Hepatocyte (in vitro differentiated cells): ENCODE data around the gene IKZF3. TPM values are rescaled to one million over a fixed set of nuclear protein-coding genes. Genes with fewer than 3 reads are reported as not detected.
"Not testable (repeated sequence)": the region's sequence is repeated elsewhere in the genome, so short reads cannot be mapped to it uniquely, and the experiment has no call there.

Experiments used
- DNase-seq: peaks from one replicate; pipeline ENCODE4 v3.0.0-alpha.2; 2016; ENCODE audit warnings: low spot score
- H2AFZ ChIP-seq: fragments of 200-600 bp; sonication (generic); 2 replicates; pipeline ENCODE4 v1.6.0; 2016; ENCODE audit warnings: antibody characterized with exemption, mild to moderate bottlenecking
- H3K27ac ChIP-seq: fragments of 200-600 bp; sonication (generic); 2 replicates; pipeline ENCODE4 v1.5.1; 2016; ENCODE audit warnings: mild to moderate bottlenecking
- H3K27me3 ChIP-seq: fragments of 200-600 bp; sonication (generic); 2 replicates; pipeline ENCODE4 v1.6.1; 2016
- H3K36me3 ChIP-seq: fragments of 200-600 bp; sonication (generic); replicated peaks from 2 replicates; pipeline ENCODE4 v1.5.1; 2016; ENCODE audit warnings: low read depth; ENCODE audit not compliant: insufficient read depth
- H3K4me1 ChIP-seq: fragments of 200-600 bp; sonication (generic); 2 replicates; pipeline ENCODE4 v1.5.1; 2016; ENCODE audit warnings: mild to moderate bottlenecking, moderate library complexity; ENCODE audit not compliant: insufficient read depth
- H3K4me2 ChIP-seq: fragments of 200-600 bp; sonication (generic); 2 replicates; pipeline ENCODE4 v1.6.0; 2016
- H3K4me3 ChIP-seq: fragments of 200-600 bp; sonication (generic); 2 replicates; pipeline ENCODE4 v1.5.1; 2016; ENCODE audit warnings: mild to moderate bottlenecking
- H3K79me2 ChIP-seq: fragments of 200-600 bp; sonication (generic); 2 replicates; pipeline ENCODE4 v1.6.0; 2017; ENCODE audit warnings: mild to moderate bottlenecking
- H3K9me2 ChIP-seq: fragments of 200-600 bp; sonication (generic); replicated peaks from 2 replicates; pipeline ENCODE4 v1.6.0; 2017; ENCODE audit warnings: mild to moderate bottlenecking; ENCODE audit not compliant: insufficient read depth
- H3K9me3 ChIP-seq: fragments of 200-600 bp; sonication (generic); 2 replicates; pipeline ENCODE4 v1.5.1; 2016; ENCODE audit warnings: low read depth, mild to moderate bottlenecking
- H4K20me1 ChIP-seq: fragments of 200-600 bp; sonication (generic); 2 replicates; pipeline ENCODE4 v1.6.0; 2016; ENCODE audit warnings: mild to moderate bottlenecking; ENCODE audit not compliant: insufficient read depth, poor library complexity, severe bottlenecking
- EZH2 ChIP-seq: fragments of 200-600 bp; sonication (generic); IDR thresholded peaks from 2 replicates; pipeline ENCODE4 v1.6.1; 2016; ENCODE audit warnings: antibody characterized with exemption, mild to moderate bottlenecking, borderline replicate concordance
- EZH2phosphoT487 ChIP-seq: fragments of 200-600 bp; sonication (generic); IDR thresholded peaks from one replicate; pipeline ENCODE4 v1.6.1; 2018; ENCODE audit warnings: antibody characterized with exemption, mild to moderate bottlenecking, low read depth, moderate library complexity; ENCODE audit not compliant: unreplicated experiment, severe bottlenecking
- WGBS: methylation state at CpG from one replicate; pipeline ENCODE4 v1.1.6; 2016; ENCODE audit warnings: low lambda C conversion rate; ENCODE audit errors: missing lambda C conversion rate; 5-methylcytosine and 5-hydroxymethylcytosine counted together
- polyA plus RNA-seq: library from polyadenylated mRNA; unstranded; fragments of >200 nt; fragmentation: Nextera tagmentation; extraction: Ambion mirVana; gene quantifications from 2 replicates; pipeline ENCODE4 v1.2.1, GENCODE V29; 2016
- total RNA-seq: library from RNA; depleted of rRNA; stranded (reverse); fragments of >200 nt; gene quantifications from 2 replicates; pipeline ENCODE4 v1.2.3, GENCODE V29; 2014
- TF ChIP-seq, protein P1 (sequence below): fragments of 200-600 bp; sonication (generic); IDR thresholded peaks from 2 replicates; pipeline ENCODE4 v1.5.1; 2016; ENCODE audit warnings: antibody characterized with exemption, mild to moderate bottlenecking; ENCODE audit not compliant: poor library complexity

The IKZF3 gene
- total and polyA plus RNA-seq, 2 experiments from 2014 or later, result under 0.01 TPM; not detected in 1

DNA sequence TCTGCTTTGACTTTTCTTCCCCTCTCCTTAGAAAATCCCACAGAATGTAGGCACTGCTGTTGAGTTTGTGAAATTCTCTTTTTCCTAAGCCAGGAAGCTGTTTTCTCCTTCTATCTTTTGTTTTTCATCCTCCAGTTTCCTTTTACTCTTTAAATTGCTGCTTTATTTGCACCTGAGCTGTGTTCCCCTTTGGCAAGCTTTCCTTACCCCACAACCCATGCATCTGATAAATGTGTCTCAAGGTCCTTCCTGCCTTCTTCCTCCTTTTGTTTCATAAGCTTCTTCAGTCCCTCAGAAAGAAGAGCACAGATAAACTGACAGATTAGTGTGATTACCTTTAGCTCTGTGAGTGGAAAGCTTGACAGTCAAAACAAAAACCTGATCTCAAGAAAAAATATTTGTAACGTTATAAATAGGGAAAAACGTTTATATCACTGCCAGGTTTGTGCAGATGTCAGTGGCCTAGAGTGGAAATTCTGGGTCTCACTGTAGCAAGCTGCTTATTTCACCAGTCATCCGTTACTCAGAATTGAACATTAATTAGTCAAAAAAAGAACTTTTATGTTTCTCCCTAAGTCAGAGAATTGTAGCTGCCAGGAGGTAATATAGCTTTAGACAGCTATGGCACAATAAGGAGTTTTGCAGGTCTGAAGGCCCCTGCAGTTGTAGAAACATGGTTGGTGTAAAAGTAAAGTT, 30.7 kb upstream of the IKZF3 start:
- WGBS, result 53% methylated on average over 3 of the region's 3 CpGs
- Histone ChIP-seq H3K79me2 (no peaks in the 10 kb centered on the region), H2AFZ (no peak overlapping the region), H3K27me3 (no peaks in the 10 kb centered on the region), H4K20me1 (no peaks in the 10 kb centered on the region), H3K36me3 (no peaks in the 10 kb centered on the region), H3K9me2 (no peaks in the 10 kb centered on the region), H3K4me1 (no peaks in the 10 kb centered on the region), H3K4me3 (no peak overlapping the region), H3K4me2 (no peak overlapping the region), H3K9me3 (no peaks in the 10 kb centered on the region), H3K27ac (no peak overlapping the region)
- no peak for DNase-seq
- TF ChIP-seq EZH2phosphoT487 (no peak), EZH2 (no peak)
- TF ChIP-seq, protein P1, sequence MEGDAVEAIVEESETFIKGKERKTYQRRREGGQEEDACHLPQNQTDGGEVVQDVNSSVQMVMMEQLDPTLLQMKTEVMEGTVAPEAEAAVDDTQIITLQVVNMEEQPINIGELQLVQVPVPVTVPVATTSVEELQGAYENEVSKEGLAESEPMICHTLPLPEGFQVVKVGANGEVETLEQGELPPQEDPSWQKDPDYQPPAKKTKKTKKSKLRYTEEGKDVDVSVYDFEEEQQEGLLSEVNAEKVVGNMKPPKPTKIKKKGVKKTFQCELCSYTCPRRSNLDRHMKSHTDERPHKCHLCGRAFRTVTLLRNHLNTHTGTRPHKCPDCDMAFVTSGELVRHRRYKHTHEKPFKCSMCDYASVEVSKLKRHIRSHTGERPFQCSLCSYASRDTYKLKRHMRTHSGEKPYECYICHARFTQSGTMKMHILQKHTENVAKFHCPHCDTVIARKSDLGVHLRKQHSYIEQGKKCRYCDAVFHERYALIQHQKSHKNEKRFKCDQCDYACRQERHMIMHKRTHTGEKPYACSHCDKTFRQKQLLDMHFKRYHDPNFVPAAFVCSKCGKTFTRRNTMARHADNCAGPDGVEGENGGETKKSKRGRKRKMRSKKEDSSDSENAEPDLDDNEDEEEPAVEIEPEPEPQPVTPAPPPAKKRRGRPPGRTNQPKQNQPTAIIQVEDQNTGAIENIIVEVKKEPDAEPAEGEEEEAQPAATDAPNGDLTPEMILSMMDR, result no peak

DNA sequence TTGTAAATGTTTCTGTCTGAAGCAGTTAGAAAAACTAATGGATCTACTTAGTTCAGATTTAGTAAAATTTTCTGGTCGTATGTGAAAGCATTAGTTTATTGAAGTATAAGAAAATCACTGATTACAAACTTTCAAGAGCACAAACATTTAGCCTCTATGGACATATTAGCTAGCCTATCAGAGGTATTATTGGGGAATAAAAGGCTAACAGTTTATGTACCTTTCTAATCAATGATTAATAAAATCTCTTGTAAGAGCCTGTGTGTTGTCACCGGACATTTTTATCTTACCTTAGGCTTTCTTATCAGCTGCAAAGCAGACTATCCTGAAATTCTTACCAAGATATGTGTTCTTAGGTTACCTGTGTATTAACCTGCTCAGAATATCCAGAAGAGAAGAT, 25.1 kb upstream of the IKZF3 start:
- Histone ChIP-seq H3K27me3 (no peaks in the 10 kb centered on the region), H3K36me3 (no peaks in the 10 kb centered on the region), H3K4me1 (no peaks in the 10 kb centered on the region), H3K79me2 (no peaks in the 10 kb centered on the region), H3K4me3 (no peak overlapping the region), H3K9me3 (no peaks in the 10 kb centered on the region), H4K20me1 (no peaks in the 10 kb centered on the region), H3K9me2 (no peaks in the 10 kb centered on the region), H3K4me2 (peak overlapping the region; percentile 3), H3K27ac (no peak overlapping the region), H2AFZ (no peak overlapping the region)
- no peak for DNase-seq
- 49% methylated on average over 2 of the region's 2 CpGs for WGBS
- TF ChIP-seq EZH2 (no peak), EZH2phosphoT487 (no peak)
- TF ChIP-seq, protein P1, result no peak

DNA sequence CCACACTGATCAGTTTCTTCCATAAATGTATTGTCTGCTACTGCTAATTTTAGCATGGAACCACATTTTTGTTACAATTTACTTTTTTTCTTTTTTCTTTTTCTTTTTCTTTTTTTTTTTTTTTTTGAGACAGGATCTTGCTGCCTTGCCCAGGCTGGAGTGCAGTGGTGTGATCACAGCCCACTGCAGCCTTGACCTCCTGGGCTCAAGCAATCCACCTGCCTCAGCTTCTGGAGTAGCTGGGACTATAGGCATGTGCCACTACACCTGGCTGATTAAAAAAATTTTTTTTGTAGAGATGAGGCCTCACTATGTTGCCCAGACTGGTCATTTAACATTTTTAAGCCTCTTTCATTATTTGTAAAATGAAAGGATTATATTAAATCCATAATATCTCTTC, 23.0 kb upstream of the IKZF3 start:
- TF ChIP-seq EZH2 (no peak), EZH2phosphoT487 (no peak)
- TF ChIP-seq, protein P1, result no peak
- H3K9me2 ChIP-seq, result no peaks in the 10 kb centered on the region
- H3K27me3 ChIP-seq, result no peaks in the 10 kb centered on the region
- H4K20me1 ChIP-seq, result no peaks in the 10 kb centered on the region
- H3K4me3 ChIP-seq, result no peak overlapping the region
- H3K27ac ChIP-seq, result no peak overlapping the region
- no peak overlapping the region for H3K4me2 ChIP-seq
- H2AFZ ChIP-seq, result no peak overlapping the region
- DNase-seq, result no peak
- no peaks in the 10 kb centered on the region for H3K4me1 ChIP-seq
- H3K36me3 ChIP-seq, result no peaks in the 10 kb centered on the region
- H3K79me2 ChIP-seq, result no peaks in the 10 kb centered on the region
- no peaks in the 10 kb centered on the region for H3K9me3 ChIP-seq

DNA sequence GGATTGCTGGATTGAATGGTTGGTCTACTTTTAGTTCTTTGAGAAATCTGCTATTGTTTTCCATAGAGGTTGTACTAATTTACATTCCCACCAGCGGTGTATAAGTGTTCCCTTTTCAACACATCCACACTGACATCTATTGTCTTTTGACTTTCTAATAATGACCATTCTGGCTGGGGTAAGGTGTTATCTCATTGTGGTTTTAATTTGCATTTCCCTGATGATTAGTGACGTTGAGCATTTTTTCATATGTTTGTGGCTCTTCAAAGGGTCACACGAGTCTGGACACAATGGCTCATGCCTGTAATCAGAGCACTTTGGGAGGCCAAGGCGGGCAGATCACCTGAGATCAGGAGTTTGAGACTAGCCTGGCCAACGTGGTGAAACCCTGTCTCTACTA, 22.0 kb upstream of the IKZF3 start:
- not testable (repeated sequence) for H3K4me2 ChIP-seq, H4K20me1 ChIP-seq, H3K79me2 ChIP-seq, H3K4me3 ChIP-seq, H3K27me3 ChIP-seq, H3K4me1 ChIP-seq, H3K9me3 ChIP-seq, H3K36me3 ChIP-seq, H2AFZ ChIP-seq, H3K9me2 ChIP-seq, H3K27ac ChIP-seq, DNase-seq
- 66% methylated on average over 5 of the region's 5 CpGs for WGBS
